CD4-positive, alpha-beta T cell treated with Interleukin-17A for 1 hour (primary cell): Measurements from ENCODE around the gene AKAP11.

Experiments used
- DNase-seq: peaks from one replicate; pipeline ENCODE4 v3.0.0-alpha.2; 2020

The AKAP11 gene

DNA sequence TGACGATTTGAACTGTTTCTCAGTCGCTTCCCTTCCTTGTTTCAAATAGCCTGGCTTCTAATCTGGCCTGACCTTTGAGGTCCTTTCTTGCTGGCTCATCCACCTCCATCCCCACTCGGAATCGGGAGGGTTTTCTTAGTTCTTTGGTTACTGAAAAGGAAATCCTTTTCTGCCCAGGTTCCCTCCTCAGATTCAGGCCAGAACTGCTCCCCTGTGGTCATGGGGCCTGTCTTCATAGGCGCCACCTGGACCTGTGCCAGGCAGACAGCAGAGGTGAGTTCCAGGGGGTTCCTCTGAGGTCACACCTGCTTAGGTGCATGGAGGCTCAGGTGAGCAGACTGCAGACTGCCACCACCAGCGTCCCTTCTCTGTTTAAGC, 62.4 kb downstream of the AKAP11 start:
- no peak for DNase-seq

DNA sequence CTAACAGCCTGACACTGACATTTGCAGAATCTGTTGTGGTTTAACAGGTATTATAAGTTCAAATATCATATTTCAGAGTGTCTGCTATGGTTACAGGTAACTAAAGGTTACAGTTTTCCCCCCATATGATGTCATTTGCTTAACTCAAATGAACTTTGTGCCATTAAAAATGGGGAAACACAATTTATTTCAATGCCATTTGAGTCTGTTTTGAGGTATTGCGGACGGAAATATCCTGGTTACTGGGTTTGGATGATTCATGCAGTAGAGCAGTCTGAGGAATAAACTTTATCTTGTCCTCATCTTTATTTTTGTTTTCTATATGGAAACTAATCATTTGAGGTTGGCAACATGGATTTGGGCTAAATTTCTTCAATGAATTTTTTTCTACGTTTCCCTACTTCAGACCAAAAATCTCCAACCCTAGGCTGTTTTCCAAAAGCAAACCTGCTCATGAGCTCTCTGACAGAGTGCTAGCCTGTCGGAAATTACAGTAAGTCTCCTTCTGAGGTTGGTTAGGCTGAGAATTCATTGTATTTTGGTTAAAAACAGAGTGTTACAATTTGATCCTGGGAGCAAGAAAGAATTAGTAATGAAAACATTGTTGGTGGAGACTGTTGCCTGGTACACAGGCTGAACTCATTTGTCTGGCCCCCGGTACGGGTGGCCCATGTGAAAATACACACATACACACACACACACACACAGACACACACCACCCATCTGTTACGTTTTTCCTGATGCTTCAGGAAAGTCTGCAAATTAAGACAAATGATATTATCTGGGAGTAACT, 66.1 kb downstream of the AKAP11 start:
- no peak for DNase-seq

DNA sequence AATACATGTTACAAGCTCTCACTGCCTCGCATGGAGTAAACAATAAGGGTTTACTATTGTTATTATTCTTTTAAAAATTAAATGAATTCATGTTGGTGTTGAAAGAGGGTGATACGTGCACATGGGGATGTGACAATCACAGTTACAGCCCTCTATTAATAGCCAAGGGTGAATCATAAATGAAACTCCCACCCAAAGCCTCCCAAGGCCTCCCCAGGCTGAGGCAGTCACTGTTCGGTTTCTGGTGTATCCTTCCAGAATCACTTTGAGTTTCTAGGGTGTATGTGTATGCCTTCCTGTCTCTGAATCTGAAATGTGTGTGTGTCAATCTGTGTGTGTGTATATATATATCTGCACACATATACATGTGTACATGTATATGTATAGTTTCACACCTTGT, 73.4 kb downstream of the AKAP11 start:
- no peak for DNase-seq

DNA sequence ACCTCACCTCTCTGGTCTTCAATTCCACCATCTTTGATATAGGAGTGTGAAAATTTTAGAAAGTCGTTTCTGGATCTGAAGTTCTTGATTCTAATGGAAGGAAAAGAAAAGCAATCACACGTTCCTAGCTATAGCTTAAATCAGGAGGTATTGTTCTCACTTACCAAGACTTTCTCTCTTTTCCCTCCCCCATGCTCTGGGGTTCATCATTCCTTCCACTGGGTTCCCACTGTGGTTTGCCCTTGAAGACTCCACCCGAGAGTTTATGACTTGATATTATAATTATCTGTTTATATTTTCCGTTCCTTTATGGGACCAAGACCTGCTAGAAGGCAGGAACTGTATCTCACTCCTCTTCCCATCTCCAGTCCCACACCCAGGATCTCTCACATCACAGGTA, 76.6 kb downstream of the AKAP11 start:
- no peak for DNase-seq

DNA sequence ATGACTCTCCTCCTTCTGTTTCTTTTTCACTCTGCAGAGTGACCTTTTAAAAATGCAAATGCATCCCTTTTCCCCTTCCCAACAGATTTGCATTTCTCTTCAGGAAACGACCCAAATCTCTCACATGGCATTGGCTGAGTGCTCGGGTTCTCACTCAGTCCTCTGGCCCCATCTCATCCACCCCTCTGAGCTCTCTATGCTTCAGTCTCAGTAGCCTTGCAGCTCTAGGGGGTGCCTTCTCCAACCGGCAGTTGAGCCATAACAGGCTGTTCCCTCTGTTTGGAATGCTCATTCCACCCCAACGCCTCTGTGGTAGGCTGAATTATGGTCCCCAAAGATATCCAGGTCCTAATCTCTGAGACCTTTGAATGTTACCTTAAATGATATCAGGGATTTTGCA, 78.2 kb downstream of the AKAP11 start:
- no peak for DNase-seq

DNA sequence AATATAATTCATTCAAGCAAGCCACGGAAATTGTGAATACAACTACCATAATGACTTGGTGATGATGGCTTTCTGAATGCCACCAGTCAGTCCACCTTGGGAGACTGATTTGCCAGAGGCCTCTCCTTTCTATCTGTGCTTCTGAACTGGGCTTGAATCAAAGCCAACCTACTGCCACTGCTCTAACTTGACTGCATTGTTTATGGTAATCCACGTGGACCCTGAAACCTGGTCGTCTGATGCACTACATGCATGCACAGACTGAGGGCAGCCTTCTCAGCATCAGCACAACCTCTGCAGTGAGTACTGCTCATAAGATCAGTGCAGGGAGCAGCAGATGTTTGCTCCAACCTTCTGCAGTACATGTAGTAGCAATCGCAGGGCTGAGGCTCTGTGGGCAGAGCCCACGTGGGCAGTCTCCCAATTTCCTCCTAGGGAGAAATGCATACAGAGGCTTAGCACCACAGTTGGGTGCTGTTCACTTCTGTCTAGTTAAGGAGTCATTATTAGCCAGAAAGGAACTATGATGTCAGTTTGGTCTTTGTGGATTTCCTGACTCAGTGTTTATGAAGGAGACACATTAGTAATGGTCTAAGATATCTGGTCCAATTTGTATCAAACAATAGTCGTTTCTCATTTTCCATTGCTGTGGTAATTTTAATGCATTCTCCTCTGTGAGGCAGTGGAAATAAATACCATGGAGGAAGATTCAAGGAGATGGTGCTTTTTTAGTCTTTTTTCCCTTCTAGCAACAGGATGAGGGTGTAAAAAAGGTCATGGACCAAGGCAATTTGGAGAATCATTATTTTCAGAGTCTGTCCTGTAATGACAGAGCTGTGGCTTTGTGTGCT, 82.5 kb downstream of the AKAP11 start:
- peak; percentile 47 for DNase-seq

DNA sequence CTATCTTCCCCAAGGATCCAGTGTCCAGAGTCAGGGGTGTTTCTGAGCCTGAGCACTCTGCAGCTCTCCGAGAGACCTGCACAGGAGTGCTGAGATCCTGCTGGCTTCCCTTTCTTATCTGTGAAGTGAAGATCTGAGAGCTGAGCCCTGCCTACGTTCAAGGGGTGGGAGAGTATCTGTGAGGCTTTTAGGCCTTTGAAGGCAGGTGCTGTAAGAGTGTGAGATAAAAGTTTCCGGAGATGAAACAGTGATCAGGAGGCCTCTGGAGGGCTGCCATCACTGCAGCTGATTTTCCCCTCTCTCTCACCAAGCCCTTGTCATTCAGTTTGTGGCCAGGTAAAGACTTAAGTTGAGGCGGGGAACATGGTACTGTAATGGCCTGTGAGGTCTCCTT, 83.1 kb downstream of the AKAP11 start:
- peak; percentile 66 for DNase-seq

DNA sequence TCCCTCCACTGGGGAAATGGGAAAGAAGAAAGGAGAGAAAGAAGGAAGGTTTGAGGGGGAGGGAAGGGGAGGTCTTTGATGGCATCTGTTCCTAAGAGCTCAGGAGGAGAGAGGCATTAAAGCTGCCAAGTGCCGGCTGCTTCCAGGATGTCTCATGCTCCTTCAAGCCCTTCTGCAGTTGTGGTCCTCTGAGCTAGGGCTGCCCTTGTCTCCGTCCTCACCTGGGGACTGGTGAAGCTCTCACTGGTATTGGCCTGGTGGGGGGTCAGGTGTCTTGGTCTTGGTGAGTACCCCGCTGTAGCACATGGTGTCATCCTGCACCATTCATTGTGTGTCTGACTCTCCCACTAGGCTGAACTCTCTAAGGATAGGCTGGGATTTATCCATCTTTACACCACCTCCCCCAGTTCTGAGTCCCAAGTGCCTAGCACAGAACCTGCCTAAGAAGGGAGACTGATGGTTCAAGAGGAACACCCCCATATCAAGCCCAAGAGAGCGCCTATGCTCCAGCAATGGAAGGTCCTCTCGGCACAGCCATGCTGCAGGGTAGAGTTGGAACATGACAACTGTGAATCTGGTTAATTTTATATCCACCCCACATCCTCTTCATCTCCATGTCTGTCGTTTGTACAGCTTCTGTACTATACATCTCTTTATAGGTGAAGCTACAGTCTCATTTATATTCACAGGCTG, 83.7 kb downstream of the AKAP11 start:
- no peak for DNase-seq

DNA sequence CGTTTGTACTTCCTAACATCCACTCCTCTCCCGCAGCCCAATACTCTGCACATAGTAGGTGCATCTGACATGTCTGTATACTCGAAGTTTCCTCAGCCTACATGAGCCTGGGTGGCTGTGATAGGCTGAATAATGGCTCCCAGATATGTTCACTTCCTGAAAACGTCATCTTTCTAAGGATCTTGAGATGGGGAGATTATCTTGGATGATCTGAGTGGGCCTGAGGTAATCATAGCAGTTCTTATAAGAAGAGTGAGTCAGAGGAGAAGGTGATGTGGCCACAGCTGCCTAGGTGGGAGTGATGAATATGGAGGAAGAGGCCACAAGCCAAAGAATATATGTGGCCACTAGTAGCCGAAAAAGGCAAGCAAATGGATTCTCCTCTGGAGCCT, 84.2 kb downstream of the AKAP11 start:
- no peak for DNase-seq

DNA sequence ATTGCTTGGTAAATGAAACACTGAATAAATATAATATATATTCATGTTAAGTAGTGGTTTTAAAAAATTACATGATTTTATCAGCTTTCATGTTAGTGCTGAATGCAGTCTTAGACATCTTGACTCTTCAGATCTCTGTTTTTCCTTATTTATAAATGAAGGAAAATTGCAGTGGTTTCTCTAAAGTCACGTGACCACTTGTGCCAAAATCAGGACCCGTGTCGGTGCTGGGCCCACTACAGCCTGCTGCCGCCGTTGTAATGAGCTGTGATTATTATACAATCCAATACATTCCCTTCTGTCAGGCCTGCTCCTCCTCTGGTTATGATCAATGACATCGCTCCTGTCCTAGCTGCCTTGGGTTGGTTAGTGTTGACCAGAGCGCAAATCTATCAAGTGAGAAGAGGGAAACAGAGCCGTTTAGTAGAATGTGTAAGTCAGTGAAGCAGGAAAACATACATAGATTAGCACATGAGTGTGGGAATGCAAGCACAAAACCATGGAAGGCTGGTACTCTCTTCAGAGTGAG, 88.2 kb downstream of the AKAP11 start:
- DNase-seq = no peak

DNA sequence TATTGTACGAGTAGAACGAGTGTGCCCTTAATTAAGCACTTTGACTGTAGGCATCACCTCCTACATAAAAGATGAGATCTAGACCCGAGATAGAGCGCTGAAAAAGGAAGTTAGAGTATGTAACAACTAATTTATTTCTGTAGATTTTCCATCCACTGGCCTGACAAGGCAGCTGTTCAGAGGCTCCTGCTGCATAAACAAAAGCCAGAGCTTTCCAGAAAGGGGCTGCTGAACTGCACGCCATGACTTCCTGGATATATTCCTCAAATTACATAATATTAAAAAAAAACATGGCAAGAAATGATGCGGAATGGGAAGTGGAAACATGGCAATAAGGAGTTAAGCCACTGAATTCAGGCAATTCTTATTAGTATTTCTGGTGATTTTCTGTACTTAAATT, 89.7 kb downstream of the AKAP11 start:
- no peak for DNase-seq

DNA sequence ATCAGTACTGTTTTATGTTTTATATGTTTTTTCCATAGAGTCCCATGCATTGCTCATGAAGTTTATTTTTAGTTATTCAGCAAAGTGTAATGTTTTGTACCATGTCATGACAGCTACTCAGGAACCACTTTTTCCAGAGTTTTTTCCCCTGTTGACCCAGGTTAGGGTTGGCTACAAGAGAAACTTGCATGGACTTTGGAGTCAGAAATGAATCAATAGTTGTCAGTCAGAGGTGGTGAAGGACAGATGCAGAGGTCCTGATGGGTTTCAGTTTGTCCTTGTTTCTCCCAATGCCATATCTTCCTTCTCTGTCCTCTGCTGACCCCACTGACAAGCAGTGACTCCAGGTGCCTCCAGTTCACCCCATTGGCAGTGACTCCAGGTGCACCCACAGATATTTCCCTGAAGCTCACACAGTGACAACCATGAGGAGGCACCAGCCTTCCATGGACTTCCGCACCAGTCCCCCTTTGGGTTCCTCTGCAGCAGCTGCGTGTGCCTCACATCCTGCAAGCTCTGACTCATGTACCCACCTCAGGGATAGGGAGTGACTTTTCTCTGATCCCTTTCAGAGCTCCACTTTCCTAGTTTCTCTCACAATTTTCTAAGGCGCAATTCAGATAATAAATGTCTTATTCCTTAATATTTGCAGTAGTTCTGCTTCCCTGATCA, 92.1 kb downstream of the AKAP11 start:
- no peak for DNase-seq

DNA sequence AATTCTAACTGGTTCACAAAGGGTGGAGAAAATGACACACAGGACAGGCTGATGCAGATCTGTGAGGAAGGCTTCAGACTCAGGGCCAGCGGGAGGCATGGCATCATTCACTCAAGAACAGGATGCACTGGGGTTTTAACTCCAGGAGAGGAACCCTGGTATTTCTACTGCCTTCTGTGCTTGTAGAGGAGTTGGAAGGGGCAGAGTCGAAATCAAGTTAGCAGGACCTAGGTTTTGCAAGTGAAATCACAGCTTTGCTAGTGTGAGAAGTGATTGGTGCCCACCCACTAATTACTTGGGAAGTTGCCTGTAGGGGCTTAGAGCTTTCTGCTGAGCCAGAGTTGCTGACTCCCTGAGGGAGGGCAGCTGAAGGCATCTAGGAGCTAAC, 92.7 kb downstream of the AKAP11 start:
- no peak for DNase-seq

DNA sequence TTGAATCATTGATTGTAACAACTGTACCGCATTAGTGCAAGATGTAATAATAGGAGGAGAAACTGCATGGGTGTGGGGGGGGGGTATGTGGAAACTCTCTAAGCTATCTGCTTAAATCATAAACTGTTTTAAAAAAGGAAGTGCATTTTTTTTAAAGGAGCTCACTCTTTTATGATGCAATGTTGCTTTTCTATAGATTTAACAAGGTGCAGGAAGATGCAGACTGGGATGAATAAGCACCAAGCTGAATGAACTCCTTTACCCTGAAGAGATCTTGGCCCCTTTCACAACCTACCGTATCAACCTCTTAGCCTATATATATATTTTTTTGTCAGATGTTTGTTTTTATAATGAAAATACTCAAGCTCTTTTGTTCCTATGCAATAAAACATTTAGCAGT, 95.9 kb downstream of the AKAP11 start:
- DNase-seq = no peak

DNA sequence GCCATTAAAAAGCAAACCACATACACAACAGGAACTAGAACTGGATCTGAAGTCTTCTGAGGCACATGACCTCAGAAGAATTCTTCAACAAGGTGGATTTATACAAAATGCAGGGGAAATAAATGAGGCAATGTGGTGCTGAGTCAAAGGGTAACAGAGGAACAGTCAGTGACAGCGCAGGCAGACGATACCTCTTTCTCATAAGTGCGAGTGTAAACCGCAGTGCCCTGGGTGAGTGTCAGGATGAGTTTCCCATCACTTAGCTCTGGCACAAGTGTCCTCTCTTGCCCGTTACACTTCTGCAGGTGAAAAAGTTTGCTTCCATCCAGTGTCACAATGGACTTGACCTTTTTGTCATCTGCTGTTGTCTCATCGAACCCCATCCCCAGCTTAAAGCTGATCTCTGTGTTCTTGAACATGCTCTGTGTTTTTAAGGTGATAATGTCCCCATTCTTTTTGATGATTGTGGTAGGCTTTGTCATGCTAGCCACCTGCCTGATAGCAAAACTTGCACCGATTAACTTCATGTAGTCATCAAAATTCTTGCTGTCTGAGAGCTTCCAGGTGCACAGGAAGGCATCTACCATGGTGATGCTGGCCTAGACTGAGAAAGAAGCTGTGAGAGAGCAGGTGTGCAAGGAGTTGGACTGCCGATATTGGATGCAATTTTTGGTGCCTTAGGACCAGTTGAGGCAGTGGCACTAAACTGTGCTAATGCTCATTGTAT, 97.3 kb downstream of the AKAP11 start:
- DNase-seq = no peak

DNA sequence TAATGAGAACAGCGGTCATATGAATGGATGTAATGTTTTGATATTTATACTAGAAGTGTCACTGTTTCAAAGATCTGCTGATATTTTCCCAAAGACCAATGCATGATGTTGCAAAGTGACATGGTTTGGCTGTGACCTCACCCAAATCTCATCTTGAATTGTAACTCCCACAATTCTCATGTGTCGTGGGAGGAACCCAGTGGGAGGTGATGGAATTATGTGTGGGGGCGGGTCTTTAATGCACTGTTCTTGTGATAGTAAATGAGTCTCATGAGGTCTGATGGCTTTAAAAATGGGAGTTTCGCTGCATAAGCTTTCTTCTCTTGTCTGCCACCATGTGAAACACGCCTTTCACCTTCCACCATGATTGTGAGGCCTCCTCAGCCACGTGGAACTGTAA, 98.3 kb downstream of the AKAP11 start:
- DNase-seq = no peak
